OCI-LY7 (cell line): ENCODE results near the gene HACD2. TPM values are rescaled to one million over a fixed set of nuclear protein-coding genes. Genes with fewer than 3 reads are reported as not detected.
A peak's percentile ranks its signal among the peaks of the same experiment; 100 is the strongest.

ENCODE experiments used
- BruUV-seq: library from RNA; stranded (reverse); fragments of 400-500 nt; replicated peaks from 2 replicates; lab custom pipeline; 2021; lab: Mats Ljungman, UMichigan
- CTCF ChIA-PET: fragments of 300-600 bp; sonication (Branson Sonifier 250); formaldehyde crosslinking; loops from one replicate; lab custom pipeline; 2022; ENCODE audit warnings: antibody characterized with exemption; ENCODE audit not compliant: unreplicated experiment; lab: Charles Lee
- POLR2A ChIA-PET: fragments of 300-600 bp; sonication (Branson Sonifier 250); formaldehyde crosslinking; loops from one replicate; lab custom pipeline; 2022; ENCODE audit warnings: antibody characterized with exemption; lab: Charles Lee
- DNase-seq: peaks from one replicate; pipeline ENCODE4 v3.0.0-alpha.2; 2015; ENCODE audit warnings: low spot score
- H2AFZ ChIP-seq: fragments of 200-600 bp; sonication (generic), shearing (Covaris generic); 2 replicates; pipeline ENCODE4 v1.6.1; 2014; ENCODE audit warnings: mild to moderate bottlenecking, antibody characterized with exemption, low read length, moderate library complexity
- H3K27ac ChIP-seq: fragments of 200-600 bp; sonication (generic); 2 replicates; pipeline ENCODE4 v1.5.1; 2014; ENCODE audit warnings: mixed run types, low read depth, mild to moderate bottlenecking, moderate library complexity, low read length, inconsistent platforms; ENCODE audit not compliant: poor library complexity, severe bottlenecking
- H3K36me3 ChIP-seq: fragments of 200-600 bp; sonication (generic); 2 replicates; pipeline ENCODE4 v1.6.1; 2014; ENCODE audit warnings: mild to moderate bottlenecking, antibody characterized with exemption, low read length, moderate library complexity, mixed read lengths; ENCODE audit not compliant: insufficient read depth
- H3K4me1 ChIP-seq: fragments of 200-600 bp; sonication (generic); 2 replicates; pipeline ENCODE4 v1.5.1; 2014; ENCODE audit warnings: mild to moderate bottlenecking, low read length; ENCODE audit not compliant: insufficient read depth, poor library complexity, severe bottlenecking
- H3K4me2 ChIP-seq: fragments of 200-600 bp; sonication (generic); 2 replicates; pipeline ENCODE4 v1.6.1; 2014; ENCODE audit warnings: mild to moderate bottlenecking, low read length
- H3K4me3 ChIP-seq: fragments of 200-600 bp; sonication (generic); 2 replicates; pipeline ENCODE4 v1.5.1; 2014; ENCODE audit warnings: mild to moderate bottlenecking, low read depth, low read length; ENCODE audit not compliant: poor library complexity, severe bottlenecking
- H3K79me2 ChIP-seq: fragments of 200-600 bp; sonication (generic); 2 replicates; pipeline ENCODE4 v1.6.1; 2016; ENCODE audit warnings: low read depth, mild to moderate bottlenecking, low read length, moderate library complexity, mixed read lengths; ENCODE audit not compliant: insufficient read depth
- H3K9me2 ChIP-seq: fragments of 200-600 bp; sonication (generic); 2 replicates; pipeline ENCODE4 v1.6.1; 2016; ENCODE audit warnings: mild to moderate bottlenecking, low read length, mixed read lengths; ENCODE audit not compliant: insufficient read depth
- H3K9me3 ChIP-seq: fragments of 200-600 bp; sonication (generic); 2 replicates; pipeline ENCODE4 v1.6.1; 2014; ENCODE audit warnings: mild to moderate bottlenecking, mixed run types, low read length, mixed read lengths
- H4K20me1 ChIP-seq: fragments of 200-600 bp; sonication (generic); 2 replicates; pipeline ENCODE4 v1.6.1; 2014; ENCODE audit warnings: mild to moderate bottlenecking, antibody characterized with exemption, low read length, moderate library complexity, mixed read lengths; ENCODE audit not compliant: insufficient read depth
- CTCF ChIP-seq: fragments of 200-600 bp; sonication (generic); conservative IDR thresholded peaks from 2 replicates; pipeline ENCODE4 v1.5.1; 2014; ENCODE audit warnings: mild to moderate bottlenecking, antibody characterized with exemption, low read length, moderate library complexity, mixed read lengths
- EZH2phosphoT487 ChIP-seq: fragments of 200-600 bp; sonication (generic); IDR thresholded peaks from 2 replicates; pipeline ENCODE4 v1.6.1; 2018; ENCODE audit warnings: low read depth, borderline replicate concordance, mild to moderate bottlenecking, mixed run types, antibody characterized with exemption, low read length, moderate library complexity, mixed read lengths
- intact Hi-C: fragments of 100-400 bp; cut with micrococcal nuclease; formaldehyde crosslinking; loops from one replicate; pipeline ENCODE4 v1.10.0; 2022; ENCODE audit not compliant: unreplicated experiment
- total RNA-seq, 2 experiments: library from RNA; depleted of rRNA in 1 of 2; stranded (reverse); fragments of >200 nt in 1 of 2; shearing (Covaris generic) in 1 of 2; gene quantifications; 2 replicates each; pipeline ENCODE4 v1.2.3, GENCODE V29; 2014 to 2022

HACD2 gene
- total RNA-seq, 2 experiments from 2014 or later: 10.2 to 22.5 TPM

- ChIA-PET POLR2A (no interaction called here), CTCF (no interaction called here)
- H4K20me1 ChIP-seq: no peaks in the 10 kb centered on the region
- H3K9me3 ChIP-seq: no peaks in the 10 kb centered on the region
- no peak for TF ChIP-seq EZH2phosphoT487
- TF ChIP-seq CTCF: no peak
- H3K27ac ChIP-seq: no peak overlapping the region
- no peak overlapping the region for H2AFZ ChIP-seq
- DNase-seq: no peak
- no peaks in the 10 kb centered on the region for H3K9me2 ChIP-seq
- no TSS peak for BruUV-seq
- H3K4me1 ChIP-seq: no peaks in the 10 kb centered on the region
- H3K36me3 ChIP-seq: no peaks in the 10 kb centered on the region
- no peak overlapping the region for H3K4me2 ChIP-seq
- no peaks in the 10 kb centered on the region for H3K79me2 ChIP-seq
- intact Hi-C loops: no loop called here
- no peak overlapping the region for H3K4me3 ChIP-seq
Measured at GRCh38 chr3:123621186-123621849, 36.5 kb upstream of the HACD2 start.

- Histone ChIP-seq H3K4me1 (no peaks in the 10 kb centered on the region), H3K79me2 (no peaks in the 10 kb centered on the region), H3K36me3 (no peaks in the 10 kb centered on the region), H3K4me3 (no peak overlapping the region), H4K20me1 (no peaks in the 10 kb centered on the region), H3K9me3 (no peaks in the 10 kb centered on the region), H3K27ac (no peak overlapping the region), H2AFZ (no peak overlapping the region), H3K9me2 (no peaks in the 10 kb centered on the region), H3K4me2 (no peak overlapping the region)
- TF ChIP-seq EZH2phosphoT487 (no peak), CTCF (no peak)
- DNase-seq: no peak
- no TSS peak for BruUV-seq
- intact Hi-C loops: no loop called here
- CTCF ChIA-PET: no interaction called here
- POLR2A ChIA-PET: no interaction called here
Measured at GRCh38 chr3:123620343-123620742, 35.5 kb upstream of the HACD2 start.

DNA sequence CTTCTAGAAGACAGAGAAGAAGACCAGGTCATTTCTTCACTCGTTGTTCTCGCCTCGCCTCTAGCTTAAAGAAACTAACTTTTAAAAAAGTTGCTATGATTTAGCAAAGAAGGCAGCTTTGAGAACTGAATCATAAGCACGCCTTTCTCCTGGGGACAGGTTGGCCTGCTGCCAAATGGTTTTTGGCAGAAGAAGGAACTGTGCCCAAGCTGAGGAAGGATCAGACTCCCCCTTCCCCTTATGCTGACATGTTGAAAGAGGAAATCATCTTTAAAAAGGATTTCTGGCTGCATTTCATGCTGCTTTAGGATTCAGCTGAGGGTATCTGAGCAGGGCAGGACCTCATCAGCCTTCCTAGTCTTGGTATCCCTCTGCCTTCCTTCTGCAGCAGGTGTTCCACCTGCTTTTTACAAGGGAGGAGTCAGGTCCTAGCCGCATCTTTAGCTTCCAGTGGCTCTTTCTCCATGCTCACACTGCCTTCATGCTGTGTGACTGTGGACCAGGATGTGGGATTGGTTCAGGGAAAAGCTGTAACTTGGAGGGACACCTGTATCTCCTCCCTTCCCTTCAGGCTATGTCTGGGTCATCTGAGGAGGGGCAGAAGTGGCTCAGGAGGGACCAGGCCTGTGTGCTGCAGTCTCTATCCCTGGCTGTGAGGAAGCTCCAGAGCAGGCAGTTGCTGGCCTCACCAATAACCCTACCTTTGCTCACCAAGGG is 34.1 kb upstream of the HACD2 start:
- ChIA-PET POLR2A (no interaction called here), CTCF (interaction anchor here (0.6 kb wide), 1 partner anchor 922 kb away, joined by 3 read pairs; no protein-coding TSS in a partner anchor)
- intact Hi-C loops: no loop called here
- no peak overlapping the region for H3K4me2 ChIP-seq
- H3K36me3 ChIP-seq: no peaks in the 10 kb centered on the region
- H3K4me1 ChIP-seq: no peaks in the 10 kb centered on the region
- no peaks in the 10 kb centered on the region for H4K20me1 ChIP-seq
- DNase-seq: peak; percentile 7
- no peak overlapping the region for H2AFZ ChIP-seq
- BruUV-seq: no TSS peak
- H3K79me2 ChIP-seq: no peaks in the 10 kb centered on the region
- no peak overlapping the region for H3K27ac ChIP-seq
- H3K9me3 ChIP-seq: no peaks in the 10 kb centered on the region
- H3K4me3 ChIP-seq: no peak overlapping the region
- no peaks in the 10 kb centered on the region for H3K9me2 ChIP-seq
- TF ChIP-seq CTCF: no peak
- TF ChIP-seq EZH2phosphoT487: no peak
